ENCODE results near the gene POLR2L.

GRCh38 chr11:816433-816779, 25.9 kb downstream of the POLR2L start:
- TF ChIP-seq ZNF276 (CRISPR knock-in tag; IDR thresholded peaks at IDR 0.05; ENCODE audit: low read depth) (no peak), HDAC2 (CRISPR knock-in tag; IDR thresholded peaks at IDR 0.05) (no peak), CTCF (CRISPR knock-in tag; IDR thresholded peaks at IDR 0.05) (no peak), ZSCAN22 (CRISPR knock-in tag; IDR thresholded peaks at IDR 0.05) (no peak)
